Neural progenitor cell (in vitro differentiated cells): ENCODE measurements around the gene TUB.

Experiments
- EZH2 ChIP-seq: fragments of 200-600 bp; sonication (generic); IDR thresholded peaks from 2 replicates; pipeline ENCODE4 v1.6.1; 2017; ENCODE audit warnings: antibody characterized with exemption, mild to moderate bottlenecking, moderate library complexity
- EZH2phosphoT487 ChIP-seq: fragments of 200-600 bp; sonication (generic); IDR thresholded peaks from 2 replicates; pipeline ENCODE4 v1.6.1; 2017; ENCODE audit warnings: antibody characterized with exemption
- TF ChIP-seq, protein P1 (sequence below): fragments of 200-600 bp; sonication (generic); IDR thresholded peaks from 2 replicates; pipeline ENCODE4 v1.5.1; 2017; ENCODE audit warnings: antibody characterized with exemption, mild to moderate bottlenecking

DNA sequence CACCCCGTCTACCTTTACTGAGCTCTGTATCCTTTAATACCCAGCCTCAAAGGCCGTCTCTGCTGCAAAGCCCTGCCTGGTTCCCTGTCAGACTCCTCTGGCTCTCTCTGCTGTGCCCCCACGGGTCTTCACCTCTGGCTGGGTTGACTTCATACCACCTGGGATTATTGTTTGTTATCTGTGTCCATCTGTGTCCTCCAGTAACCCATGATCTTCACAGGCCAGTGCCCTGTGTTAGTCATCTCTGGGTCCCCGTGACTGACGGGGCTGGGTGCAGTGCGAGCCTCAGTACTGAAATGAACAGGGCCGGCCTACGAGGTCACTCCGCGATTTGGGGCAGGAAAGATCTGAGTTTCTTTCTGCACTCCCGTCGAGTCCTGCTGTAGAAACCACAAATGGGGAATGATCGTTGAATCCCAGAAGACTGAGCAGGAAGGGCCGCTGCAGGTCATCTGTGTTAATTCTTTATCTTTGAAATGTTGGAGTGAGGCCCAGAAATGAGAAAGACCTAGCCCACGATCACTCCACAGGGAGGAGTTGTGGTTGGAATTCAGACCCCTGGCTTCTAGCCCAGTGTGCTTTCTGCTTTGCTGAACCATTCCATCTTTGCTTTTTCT is 12.3 kb upstream of the TUB start:
- TF ChIP-seq, protein P1, sequence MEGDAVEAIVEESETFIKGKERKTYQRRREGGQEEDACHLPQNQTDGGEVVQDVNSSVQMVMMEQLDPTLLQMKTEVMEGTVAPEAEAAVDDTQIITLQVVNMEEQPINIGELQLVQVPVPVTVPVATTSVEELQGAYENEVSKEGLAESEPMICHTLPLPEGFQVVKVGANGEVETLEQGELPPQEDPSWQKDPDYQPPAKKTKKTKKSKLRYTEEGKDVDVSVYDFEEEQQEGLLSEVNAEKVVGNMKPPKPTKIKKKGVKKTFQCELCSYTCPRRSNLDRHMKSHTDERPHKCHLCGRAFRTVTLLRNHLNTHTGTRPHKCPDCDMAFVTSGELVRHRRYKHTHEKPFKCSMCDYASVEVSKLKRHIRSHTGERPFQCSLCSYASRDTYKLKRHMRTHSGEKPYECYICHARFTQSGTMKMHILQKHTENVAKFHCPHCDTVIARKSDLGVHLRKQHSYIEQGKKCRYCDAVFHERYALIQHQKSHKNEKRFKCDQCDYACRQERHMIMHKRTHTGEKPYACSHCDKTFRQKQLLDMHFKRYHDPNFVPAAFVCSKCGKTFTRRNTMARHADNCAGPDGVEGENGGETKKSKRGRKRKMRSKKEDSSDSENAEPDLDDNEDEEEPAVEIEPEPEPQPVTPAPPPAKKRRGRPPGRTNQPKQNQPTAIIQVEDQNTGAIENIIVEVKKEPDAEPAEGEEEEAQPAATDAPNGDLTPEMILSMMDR: no peak
- TF ChIP-seq EZH2: no peak
- TF ChIP-seq EZH2phosphoT487: no peak
